ENCODE measurements around the gene DCDC2C.
"Not testable (repeated sequence)": the region's sequence is repeated elsewhere in the genome, so short reads cannot be mapped to it uniquely, and the experiment has no call there.

The DCDC2C gene

DNA sequence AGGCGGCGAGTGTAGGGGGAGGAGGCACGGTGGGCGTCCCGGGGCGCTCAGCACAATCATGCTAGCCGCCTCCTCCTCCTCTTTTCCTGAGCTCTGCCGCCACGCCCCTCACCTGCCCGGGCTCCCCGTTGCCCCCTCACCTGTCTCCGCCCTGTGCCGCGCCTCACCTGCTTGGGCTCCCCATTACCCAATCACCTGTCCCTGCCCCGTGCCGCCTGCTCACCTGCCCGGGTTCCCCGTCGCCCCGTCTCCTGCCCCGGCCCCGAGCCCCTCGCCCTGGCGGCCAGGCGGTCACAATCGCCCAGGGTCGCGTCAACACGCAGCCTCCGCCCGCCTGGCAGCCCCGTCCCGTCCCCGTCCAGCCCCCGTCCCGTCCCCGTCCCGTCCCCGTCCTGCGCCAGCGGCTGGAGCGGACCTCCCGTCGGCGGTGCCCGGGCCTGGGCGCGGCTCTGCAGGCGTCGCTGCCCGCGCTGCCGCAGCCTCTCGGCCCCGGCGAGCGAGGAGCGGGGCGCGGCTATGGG is at the start of gene DCDC2C:
Gene DCDC2C (plus strand): TSS at position 340 of the 521 bp plus-strand sequence. CDS start 177 bp downstream, at position 517.
- DNase-seq: no peak

DNA sequence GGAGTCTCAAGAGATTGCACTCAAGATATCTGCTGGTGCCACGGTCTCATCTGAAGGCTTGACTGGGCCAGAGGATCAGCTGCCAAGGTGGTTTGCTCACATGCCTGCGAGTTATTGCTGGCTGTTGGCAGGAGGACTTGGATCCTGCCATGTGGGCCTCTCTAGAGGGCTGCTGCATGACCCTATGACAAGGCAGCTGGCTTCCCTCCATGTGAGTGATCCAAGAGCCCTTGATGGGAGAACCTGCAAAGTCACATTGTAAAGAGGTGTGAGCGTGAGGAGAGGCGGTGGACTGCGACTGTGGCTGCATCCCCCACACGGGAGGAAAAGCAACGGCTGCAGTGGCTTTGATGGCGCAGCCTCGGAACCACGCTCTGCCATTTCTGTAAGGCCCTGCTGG is 49.4 kb upstream of the DCDC2C start:
- DNase-seq: no peak

DNA sequence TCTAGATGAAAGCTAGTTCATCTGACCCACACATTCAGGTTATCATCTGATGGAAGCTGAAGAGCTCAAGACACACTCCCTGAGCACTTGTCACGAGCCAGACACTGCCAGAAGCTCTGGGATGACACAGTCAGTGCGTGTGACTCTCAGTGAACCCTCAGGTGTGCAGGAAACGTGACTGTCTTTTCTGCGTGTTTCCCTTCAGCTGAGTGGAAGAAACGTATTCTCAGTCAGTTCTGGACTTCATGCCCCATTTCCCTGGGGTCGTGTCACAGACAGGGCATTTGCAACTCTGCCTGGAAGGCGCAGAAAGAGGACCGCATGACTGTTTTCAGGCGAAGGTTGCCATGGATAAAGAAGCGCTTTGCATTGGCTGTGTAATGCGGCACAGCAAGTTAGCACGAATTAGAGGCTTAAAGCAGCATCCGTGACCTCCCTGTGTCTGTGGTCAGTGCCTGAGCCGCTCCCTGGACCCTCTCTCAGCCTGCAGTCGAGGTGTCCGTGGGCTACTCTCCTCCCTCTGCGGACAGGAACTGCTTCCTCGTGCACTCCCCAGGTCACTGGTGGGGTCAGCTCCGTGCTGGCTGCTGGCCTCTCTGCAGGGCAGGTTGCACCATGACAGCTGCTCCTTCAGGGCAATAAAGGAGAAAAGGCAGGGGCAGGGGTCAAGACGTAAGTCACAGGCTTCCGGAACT is 48.7 kb upstream of the DCDC2C start:
- no peak for DNase-seq

DNA sequence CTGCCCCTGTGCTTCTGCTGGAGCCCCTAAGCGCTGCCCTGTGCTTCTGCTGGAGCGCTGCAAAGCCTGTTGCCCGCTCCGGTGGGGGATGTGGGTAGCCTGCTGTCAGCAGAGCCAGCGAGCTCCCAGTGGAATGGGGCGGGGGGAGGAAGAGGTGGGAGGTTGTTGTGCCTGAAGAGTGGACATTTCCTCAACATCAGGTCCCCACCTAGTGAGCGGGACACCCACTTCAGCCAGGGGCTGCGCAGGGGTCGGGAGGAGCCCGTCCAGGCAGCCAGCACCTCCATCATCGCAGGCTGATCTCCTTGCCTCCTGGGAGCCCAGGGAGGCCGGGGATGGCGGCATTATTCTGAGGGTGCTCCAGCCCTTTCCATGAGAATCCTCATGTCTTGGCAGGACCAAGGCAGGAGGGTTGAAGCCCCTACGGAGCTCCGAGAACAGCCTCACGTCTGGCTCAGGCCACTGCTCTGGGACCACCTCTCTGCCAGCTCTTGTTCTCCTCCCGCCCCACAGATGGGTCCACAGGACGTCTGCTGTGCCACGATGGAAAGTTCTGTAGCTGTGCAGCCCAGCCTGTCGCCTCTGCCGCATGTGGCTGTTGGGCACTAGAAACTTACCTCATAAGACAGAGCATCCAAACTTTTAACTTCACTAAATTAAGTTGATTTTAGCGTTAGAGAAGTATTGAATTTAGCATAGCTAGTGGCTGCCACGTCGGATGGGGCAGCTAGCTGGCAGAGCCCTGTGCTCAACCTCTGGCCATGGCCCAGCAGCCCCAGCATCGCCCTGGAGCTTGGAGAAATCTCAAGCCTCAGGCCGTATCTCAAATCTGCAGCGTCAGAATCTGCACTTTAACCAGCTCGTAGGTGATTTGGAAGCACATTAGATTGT is 47.3 kb upstream of the DCDC2C start:
- no peak for DNase-seq

- no peak for DNase-seq
Observed at GRCh38 chr2:3656762-3657721, 46.3 kb upstream of the DCDC2C start.

- no peak for DNase-seq
Observed at GRCh38 chr2:3657881-3658280, 45.5 kb upstream of the DCDC2C start, which contains the start of gene ALLC. Gene ALLC (plus strand): TSS chr2:3658200. CDS start chr2:3671158, 12,958 bp downstream.

GRCh38 chr2:3659447-3660432 is 43.6 kb upstream of the DCDC2C start:
- no peak for DNase-seq

GRCh38 chr2:3660640-3661039 is 42.7 kb upstream of the DCDC2C start:
- not testable (repeated sequence) for DNase-seq

GRCh38 chr2:3661149-3661660 is 42.2 kb upstream of the DCDC2C start:
- no peak for DNase-seq

DNA sequence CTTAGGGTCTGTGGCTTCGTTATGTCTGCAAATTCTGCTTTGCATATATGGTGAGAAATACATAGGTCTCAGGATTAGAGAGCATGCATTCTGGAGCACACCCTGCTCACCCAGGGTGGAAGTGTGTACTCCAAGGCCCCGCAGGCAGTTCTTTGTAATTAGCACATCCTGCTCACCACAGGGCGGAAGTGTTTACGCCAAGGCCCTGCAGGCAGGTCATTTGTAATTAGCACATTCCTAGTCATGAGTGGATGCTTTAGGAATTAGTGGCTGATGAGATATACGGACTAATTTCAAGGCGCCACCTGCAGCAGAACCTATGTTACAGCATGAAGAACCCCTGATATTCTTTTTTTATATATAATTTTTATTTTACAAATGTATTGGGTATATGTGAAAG is 41.1 kb upstream of the DCDC2C start:
- no peak for DNase-seq

DNA sequence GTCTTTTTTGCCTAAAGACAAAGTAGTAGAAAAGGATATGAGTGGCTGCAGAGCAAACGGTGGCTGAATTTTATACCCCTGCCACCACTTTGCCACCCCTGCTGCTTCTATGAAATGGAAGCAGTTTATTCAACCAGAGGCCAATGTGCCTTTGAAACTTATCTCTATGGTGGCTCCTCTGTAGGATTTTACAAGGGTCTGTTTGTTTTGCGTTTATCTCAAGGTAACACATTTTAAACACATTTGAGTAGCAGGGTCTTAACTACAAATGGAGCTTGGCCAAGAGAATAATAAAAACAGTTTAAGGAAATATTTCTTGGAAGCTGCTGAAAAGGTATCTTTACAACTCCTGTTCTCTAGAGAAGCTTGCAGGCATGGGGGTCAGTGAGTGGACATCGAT is 39.3 kb upstream of the DCDC2C start:
- no peak for DNase-seq

GRCh38 chr2:3664925-3665324 is 38.5 kb upstream of the DCDC2C start:
- DNase-seq: no peak

DNA sequence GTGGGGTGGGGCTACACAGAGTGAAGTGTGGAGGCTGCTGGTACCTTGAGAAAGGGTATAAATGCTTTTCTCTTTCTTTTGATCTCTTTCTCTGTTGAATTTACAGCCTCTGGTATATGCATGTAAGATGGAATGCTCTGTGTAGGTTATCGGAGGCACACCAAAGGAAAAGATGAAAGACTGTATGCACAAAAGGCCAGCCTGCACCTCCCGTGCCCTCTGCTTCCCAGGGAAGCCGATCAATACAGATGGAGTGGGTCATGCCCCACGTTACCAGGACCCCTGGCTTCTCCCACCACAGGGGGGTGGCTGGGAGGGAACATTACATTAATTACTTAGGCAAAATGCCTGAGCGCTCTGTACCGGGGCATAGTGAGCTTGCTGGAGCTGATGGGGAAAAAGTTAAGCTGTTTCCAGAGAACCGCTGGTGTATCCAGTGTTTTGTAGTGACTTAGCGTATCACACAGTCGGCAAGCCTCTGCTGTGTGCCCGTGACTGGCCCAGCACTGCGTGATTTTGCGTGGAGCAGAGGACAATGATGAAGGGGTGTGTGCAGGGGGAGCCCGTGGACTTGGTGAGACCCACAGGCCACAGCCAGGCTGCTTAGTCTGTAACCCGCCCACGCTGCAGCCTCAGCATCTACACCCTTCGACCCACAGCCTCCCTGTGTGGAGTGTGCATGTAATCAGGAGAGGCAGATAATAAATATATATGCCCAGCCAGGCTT is 37.3 kb upstream of the DCDC2C start:
- DNase-seq: no peak

DNA sequence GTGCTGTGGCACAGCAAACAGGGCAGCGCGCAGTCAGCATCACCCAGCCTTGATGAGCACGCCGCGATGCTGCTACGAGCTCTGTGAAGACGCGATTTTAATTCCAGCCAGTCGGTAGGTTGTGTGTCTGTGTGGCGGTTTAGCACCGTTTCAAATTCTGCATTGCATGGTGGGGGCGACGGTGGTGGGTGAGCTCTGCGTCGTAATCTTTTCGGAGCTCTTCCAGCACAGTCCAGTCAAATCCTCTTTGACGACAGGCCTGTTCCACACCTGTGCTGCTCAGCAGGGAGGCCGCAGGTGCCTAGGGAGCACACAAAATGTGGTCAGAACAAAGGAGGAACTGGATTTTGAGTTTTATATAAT is 36.8 kb upstream of the DCDC2C start:
- DNase-seq: no peak

- DNase-seq: no peak
Observed at GRCh38 chr2:3667151-3667631, 36.2 kb upstream of the DCDC2C start.

DNA sequence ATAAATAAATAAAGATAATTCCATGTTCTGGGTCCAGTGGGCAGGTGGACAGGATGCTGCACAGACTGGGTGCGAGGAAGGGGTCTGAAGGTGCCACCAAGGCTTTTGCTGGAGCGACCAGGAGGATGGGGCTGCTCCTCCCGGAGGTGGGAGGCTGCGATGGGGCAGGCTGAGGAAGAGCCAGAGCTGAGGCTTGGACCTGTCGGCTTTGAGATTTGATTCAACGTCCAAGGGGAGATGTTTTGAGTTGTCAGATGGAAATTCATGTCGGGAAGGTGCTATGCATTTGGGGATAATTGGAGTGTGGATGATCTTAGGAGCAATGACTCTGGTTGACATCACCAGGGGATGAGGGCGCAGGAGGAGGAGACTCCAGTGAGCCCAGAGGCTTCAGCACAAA is 33.7 kb upstream of the DCDC2C start:
- DNase-seq: no peak

DNA sequence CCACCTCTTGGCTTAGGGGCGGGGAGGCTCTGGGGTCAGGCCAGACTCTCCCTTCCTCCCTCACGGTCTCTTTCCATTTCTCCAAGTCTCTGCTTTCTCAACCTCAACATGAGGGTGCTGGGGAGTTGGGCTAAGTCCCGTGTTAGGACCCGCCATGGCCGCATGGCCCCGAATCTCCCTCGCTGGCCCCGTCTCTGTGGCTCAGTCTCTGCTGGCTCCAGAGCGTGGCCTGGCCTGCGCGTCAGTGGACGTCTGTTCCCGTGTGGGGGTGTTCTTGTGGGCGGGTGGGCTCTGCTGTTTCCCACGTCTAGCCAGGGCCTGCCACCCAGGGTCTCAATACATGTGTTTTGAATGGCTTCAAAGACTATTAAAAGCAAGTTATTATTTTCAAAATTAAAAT is 33.0 kb upstream of the DCDC2C start:
- no peak for DNase-seq

- no peak for DNase-seq
Observed at GRCh38 chr2:3670941-3671340, 32.4 kb upstream of the DCDC2C start.

DNA sequence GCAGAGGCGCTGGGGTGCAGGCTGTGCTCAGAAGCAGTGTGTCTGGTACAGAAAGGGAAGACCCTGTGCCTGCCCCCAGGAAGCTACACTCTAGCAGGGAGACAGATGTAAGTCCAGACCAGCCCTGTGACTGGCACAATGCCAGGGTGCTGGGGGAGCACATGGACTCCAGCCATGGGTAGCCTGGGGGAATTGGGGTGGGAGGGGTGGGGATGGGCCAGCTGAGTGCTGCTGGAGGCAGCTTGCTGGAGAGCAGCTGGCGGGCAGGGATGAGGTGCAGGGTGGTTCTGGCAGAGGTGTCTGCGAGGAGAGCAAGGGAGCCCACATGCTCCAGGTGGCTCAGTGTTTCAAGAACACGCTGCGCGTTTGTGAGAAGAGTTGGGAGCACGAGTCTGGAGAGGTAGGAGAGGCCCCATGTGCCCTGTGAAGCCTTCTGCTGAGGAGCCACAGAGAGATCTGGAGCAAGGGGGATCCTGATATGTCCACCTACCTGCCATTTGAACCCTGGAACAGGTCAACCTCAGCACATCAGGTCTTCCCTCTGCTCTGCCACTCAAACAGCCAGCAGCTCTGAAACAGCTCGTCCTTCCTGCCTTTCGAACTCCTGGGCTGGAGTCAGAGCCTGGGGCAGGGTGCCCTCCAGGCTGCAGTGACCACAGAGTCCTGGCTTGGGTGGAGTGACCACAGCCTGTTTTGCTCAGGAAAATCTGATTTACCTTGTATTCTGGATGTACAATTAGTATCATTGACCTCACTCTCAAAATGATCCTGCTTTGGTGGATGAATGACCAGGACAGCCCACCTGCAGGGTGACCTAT is 30.3 kb upstream of the DCDC2C start:
- no peak for DNase-seq

Data from NCI-H1105 treated with DMSO at 0.1 percent for 48 hours (cell line).